NT2/D1 (cell line): ENCODE measurements around the gene NR3C2.
"Not testable (repeated sequence)": the region's sequence is repeated elsewhere in the genome, so short reads cannot be mapped to it uniquely, and the experiment has no call there.

Experiments
- DNase-seq: peaks from one replicate; pipeline ENCODE4 v3.0.0-alpha.2; 2011; ENCODE audit warnings: low read depth, low spot score
- H3K27me3 ChIP-seq: 2 replicates; pipeline ENCODE4 v1.6.0; 2011; ENCODE audit warnings: mild to moderate bottlenecking; ENCODE audit not compliant: insufficient read length, insufficient read depth
- H3K36me3 ChIP-seq: 2 replicates; pipeline ENCODE4 v1.6.1; 2011; ENCODE audit warnings: mild to moderate bottlenecking, low read length, mixed read lengths; ENCODE audit not compliant: insufficient read depth, insufficient read length
- H3K4me1 ChIP-seq: 2 replicates; pipeline ENCODE4 v1.5.1; 2011; ENCODE audit not compliant: insufficient read depth, insufficient read length
- H3K4me3 ChIP-seq: 2 replicates; pipeline ENCODE4 v1.5.1; 2011; ENCODE audit warnings: low read depth; ENCODE audit not compliant: insufficient read length
- H3K9ac ChIP-seq: 2 replicates; pipeline ENCODE4 v1.6.0; 2011; ENCODE audit warnings: low read depth; ENCODE audit not compliant: insufficient read length
- H3K9me3 ChIP-seq: 2 replicates; pipeline ENCODE4 v1.5.1; 2011; ENCODE audit warnings: mild to moderate bottlenecking, low read length; ENCODE audit not compliant: insufficient read depth
- SUZ12 ChIP-seq: IDR thresholded peaks from 2 replicates; pipeline ENCODE4 v1.6.1; 2011; ENCODE audit not compliant: insufficient read length, insufficient read depth; ENCODE audit errors: extremely low read depth
- YY1 ChIP-seq: IDR thresholded peaks from 2 replicates; pipeline ENCODE4 v1.6.1; 2011; ENCODE audit not compliant: insufficient read length, insufficient read depth
- ZNF274 ChIP-seq: IDR thresholded peaks from 2 replicates; pipeline ENCODE4 v1.6.1; 2011; ENCODE audit warnings: mild to moderate bottlenecking, low read depth, low read length

Gene NR3C2

DNA sequence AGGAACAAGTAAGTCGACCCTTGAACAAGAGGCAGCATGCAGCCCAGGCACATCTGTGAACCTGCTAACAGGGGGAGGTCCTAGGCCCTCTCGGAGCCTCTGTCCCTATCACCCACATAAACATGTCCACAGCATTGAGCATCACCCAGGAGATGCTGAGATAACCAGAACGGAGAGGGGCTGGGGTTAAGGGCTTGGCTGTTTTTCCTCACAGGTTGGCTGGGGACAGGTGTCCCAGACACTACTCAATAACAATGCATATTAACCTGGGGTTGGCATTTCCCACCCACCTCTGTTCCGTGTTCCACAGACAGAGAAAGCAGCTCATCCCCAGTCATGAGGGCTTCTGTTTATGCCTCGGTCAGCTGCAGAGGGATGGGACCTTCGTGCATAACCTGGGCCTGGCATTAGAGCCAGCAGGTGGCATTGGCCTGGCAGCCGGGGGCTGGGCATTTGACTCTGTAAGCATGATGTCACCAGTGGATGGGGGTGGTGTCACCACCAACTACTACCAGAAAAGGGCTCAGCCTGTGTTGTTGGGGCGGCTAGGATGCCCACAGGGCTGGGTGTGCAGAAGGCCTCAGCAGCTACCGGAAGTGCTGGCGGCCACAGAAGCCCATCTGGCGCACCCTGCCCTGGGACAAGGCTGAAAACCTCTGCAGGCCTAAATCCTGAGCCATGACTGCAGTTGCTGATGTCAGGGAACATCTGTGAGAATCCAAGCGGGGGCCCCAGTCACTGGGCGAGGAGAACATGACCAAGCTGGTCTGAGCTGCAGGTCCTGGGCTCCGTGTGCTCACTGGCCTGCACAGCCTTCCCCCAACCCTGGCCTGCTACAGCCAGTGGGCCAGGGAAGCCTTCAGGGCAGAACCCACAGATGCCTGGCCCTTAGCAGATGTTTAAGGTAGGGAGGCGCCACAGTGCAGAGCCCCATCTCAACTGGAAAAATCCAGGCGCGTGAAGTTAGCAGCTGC is 351.4 kb downstream of the NR3C2 start:
- no peak for DNase-seq
- no peaks in the 10 kb centered on the region for H3K27me3 ChIP-seq

DNA sequence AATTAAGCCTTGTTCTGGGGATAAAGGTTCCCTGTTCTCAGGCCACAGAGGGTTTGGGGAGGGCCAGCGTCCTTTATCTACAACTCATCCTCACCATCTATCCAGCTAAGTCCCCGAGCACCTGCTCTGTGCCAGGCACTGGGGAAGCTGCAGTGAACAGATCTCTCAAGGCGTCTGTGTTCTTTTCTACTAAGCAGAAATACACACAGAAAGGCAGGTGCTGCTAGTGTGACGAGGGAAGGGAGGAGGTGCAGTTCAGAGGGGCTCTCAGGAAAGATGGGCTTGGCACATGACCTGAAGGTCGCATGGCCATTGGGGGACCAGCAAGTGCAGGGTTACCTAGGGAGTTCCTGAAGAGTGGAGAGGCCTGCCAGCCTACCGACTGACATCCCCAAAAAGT is 352.2 kb downstream of the NR3C2 start:
- DNase-seq, result no peak
- no peak overlapping the region for H3K9ac ChIP-seq
- TF ChIP-seq YY1 (no peak), ZNF274 (no peak), SUZ12 (no peak)

More for the DNA sequence above, 351.4 kb downstream of the NR3C2 start:
- no peak for TF ChIP-seq ZNF274
- TF ChIP-seq YY1, result no peak
- TF ChIP-seq SUZ12, result no peak
- no peaks in the 10 kb centered on the region for H3K9me3 ChIP-seq
- H3K4me3 ChIP-seq, result no peak overlapping the region
- H3K36me3 ChIP-seq, result no peaks in the 10 kb centered on the region
- H3K4me1 ChIP-seq, result no peaks in the 10 kb centered on the region
- H3K9ac ChIP-seq, result no peak overlapping the region

DNA sequence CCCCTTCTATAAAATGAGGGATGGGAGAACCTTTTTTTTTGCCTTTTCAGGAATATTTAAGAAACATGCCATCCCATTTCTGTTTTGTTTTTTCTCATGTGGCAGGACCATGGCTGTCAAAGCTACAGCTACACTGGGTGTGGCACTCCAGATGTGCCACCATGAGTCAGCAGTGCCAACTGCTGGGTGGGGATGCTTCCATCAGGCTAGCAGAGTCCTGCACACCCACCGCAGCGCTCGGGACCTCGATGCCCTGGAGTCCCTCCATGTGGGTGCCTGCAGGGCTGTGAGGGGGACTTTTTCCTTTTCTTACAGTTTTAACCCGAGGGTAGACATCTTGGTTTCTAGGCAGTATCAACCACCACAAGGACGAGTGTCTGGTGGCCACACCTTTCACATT is 352.6 kb downstream of the NR3C2 start:
- Histone ChIP-seq H3K36me3 (no peaks in the 10 kb centered on the region), H3K9me3 (no peaks in the 10 kb centered on the region)
- TF ChIP-seq SUZ12 (no peak), YY1 (no peak), ZNF274 (no peak)

More for the DNA sequence above, 352.2 kb downstream of the NR3C2 start:
- Histone ChIP-seq H3K27me3 (no peaks in the 10 kb centered on the region), H3K4me3 (no peak overlapping the region), H3K36me3 (no peaks in the 10 kb centered on the region), H3K4me1 (no peaks in the 10 kb centered on the region), H3K9me3 (no peaks in the 10 kb centered on the region)

DNA sequence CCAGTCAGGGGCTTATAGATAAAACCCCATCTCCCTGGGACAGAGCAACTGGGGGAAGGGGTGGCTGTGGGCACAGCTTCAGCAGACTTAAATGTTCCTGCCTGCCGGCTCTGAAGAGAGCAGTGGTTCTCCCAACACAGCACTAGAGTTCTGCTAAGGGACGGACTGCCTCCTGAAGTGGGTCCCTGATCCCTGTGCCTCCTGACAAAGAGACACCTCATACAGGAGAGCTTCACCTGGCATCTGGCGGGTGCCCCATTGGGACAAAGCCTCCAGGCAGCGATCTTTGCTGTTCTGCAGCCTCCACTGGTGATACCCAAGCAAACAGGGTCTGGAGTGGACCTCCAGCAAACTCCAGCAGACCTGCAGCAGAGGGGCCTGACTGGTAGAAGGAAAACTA is 359.1 kb downstream of the NR3C2 start:
- not testable (repeated sequence) for DNase-seq, H3K27me3 ChIP-seq, H3K36me3 ChIP-seq, H3K4me1 ChIP-seq, H3K4me3 ChIP-seq, H3K9me3 ChIP-seq, H3K9ac ChIP-seq

More for the DNA sequence above, 352.6 kb downstream of the NR3C2 start:
- Histone ChIP-seq H3K9ac (no peak overlapping the region), H3K4me1 (no peaks in the 10 kb centered on the region), H3K4me3 (no peak overlapping the region), H3K27me3 (no peaks in the 10 kb centered on the region)
- no peak for DNase-seq

DNA sequence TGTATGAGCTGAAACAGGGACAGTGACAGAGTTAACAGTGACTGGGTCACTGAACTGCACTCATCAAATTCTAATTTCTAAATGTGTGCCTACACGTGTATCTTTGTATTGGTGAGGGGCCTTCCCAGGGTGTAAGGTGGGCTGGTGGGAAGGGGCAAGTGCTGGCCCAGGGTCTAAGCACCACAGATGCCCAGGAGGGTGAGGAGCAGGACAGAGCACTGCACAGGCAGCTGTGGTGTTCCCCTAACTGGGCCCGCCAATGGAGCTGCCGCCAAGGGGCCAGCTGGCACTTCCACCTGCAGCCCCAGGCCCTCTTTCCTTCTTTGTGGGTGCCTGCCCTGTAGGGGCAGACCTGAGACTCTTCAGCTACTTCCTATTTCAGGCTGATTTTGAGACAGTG is 360.5 kb downstream of the NR3C2 start:
- Histone ChIP-seq H3K4me1 (no peaks in the 10 kb centered on the region), H3K36me3 (peaks cover 9% of the 10 kb centered on the region), H3K4me3 (no peak overlapping the region), H3K27me3 (no peaks in the 10 kb centered on the region), H3K9me3 (no peaks in the 10 kb centered on the region), H3K9ac (no peak overlapping the region)
- DNase-seq, result no peak
- TF ChIP-seq YY1, result no peak
- TF ChIP-seq SUZ12, result no peak
- TF ChIP-seq ZNF274, result no peak

DNA sequence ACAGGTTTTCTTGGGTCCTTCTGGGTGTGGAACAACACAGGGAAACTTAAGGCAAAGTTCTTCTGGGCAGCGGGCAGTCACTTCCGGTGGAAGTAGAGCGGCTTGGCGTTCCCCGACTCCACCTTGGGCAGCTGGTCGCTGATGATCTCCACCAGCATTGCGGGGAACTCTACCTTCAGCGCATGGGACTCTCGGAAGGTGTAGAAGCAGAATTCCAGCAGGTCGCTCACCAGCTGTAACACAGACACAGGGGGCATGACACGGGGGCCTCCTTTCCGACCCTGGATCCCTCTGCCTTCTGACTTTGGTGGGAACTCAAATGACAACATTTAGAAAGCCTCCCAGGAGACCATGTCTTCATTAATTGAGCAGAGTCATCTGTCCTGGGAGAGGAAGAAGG is 360.9 kb downstream of the NR3C2 start:
- DNase-seq, result no peak
- Histone ChIP-seq H3K4me1 (no peaks in the 10 kb centered on the region), H3K27me3 (no peaks in the 10 kb centered on the region), H3K9ac (no peak overlapping the region), H3K9me3 (no peaks in the 10 kb centered on the region), H3K36me3 (peaks cover 9% of the 10 kb centered on the region), H3K4me3 (no peak overlapping the region)
- TF ChIP-seq SUZ12 (no peak), YY1 (no peak), ZNF274 (no peak)

DNA sequence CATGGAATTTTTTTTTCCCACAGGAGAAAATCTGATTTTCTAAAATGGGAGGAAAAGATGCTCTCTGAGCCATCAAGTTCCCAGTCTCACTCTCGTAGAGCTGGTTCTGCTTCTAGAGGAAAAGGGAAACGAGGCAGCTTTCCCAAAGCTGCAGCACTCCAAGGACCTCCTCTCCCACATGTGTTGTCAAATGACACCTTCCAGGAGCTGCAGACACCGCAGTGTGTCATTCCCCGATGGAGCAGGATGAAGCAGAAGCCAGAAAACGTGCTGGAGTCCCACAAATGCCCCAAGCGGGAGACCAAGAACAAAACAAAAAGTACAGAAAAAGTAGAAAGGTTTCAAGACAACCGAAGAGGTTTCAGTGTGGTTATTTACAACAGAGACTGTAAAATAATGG is 362.3 kb downstream of the NR3C2 start:
- H3K9me3 ChIP-seq, result peaks cover 5% of the 10 kb centered on the region; the same call in 1 of the 2 replicates
- no peak overlapping the region for H3K9ac ChIP-seq
- no peak for DNase-seq
- H3K4me3 ChIP-seq, result no peak overlapping the region
- H3K36me3 ChIP-seq, result peaks cover 9% of the 10 kb centered on the region
- no peaks in the 10 kb centered on the region for H3K4me1 ChIP-seq
- TF ChIP-seq ZNF274, result no peak
- TF ChIP-seq SUZ12, result no peak
- TF ChIP-seq YY1, result no peak
- no peaks in the 10 kb centered on the region for H3K27me3 ChIP-seq
